Stomach (tissue), 4 donors: ENCODE measurements around the gene EFCAB11.

Source experiments
- CTCF ChIP-seq, 7 experiments: fragments of 450-650 bp in 4 of 7; fragments of 200-600 bp in 3 of 7; sonication (generic) in 3 of 7; IDR thresholded peaks; one replicate each; pipeline ENCODE4 v1.5.1; 2016 to 2019; ENCODE audit warnings: antibody characterized with exemption in 7 of 7, control low read depth in 2 of 7, mild to moderate bottlenecking in 1 of 7
- EP300 ChIP-seq: sonication (generic); formaldehyde crosslinking; IDR thresholded peaks from one replicate; pipeline ENCODE4 v1.6.1; 2017; ENCODE audit warnings: antibody characterized with exemption
- POLR2A ChIP-seq, 4 donors: fragments of 450-650 bp; IDR thresholded peaks; one replicate each; pipeline ENCODE4 v1.6.1; 2016; ENCODE audit warnings: antibody characterized with exemption in 4 of 4, control low read depth in 2 of 4, mild to moderate bottlenecking in 1 of 4, moderate library complexity in 1 of 4
- POLR2AphosphoS5 ChIP-seq, 3 donors: sonication (generic); formaldehyde crosslinking; IDR thresholded peaks; one replicate each; pipeline ENCODE4 v1.6.1; 2016; ENCODE audit warnings: antibody characterized with exemption in 3 of 3

- TF ChIP-seq CTCF (IDR thresholded peaks at IDR 0.05) = no peak
- TF ChIP-seq POLR2AphosphoS5 (IDR thresholded peaks at IDR 0.05) = no peak
- no peak for TF ChIP-seq POLR2A (IDR thresholded peaks at IDR 0.05)
- TF ChIP-seq EP300 = no peak
Measured at GRCh38 chr14:89891055-89891454, 63.5 kb downstream of the EFCAB11 start.
